Endometrial microvascular endothelial cells (primary cell): ENCODE results near the gene ADAMTS2. TPM values are rescaled to one million over a fixed set of nuclear protein-coding genes. Genes with fewer than 3 reads are reported as not detected.

ENCODE experiments used
- in situ Hi-C: cut with HindIII; loops from 2 replicates; pipeline ENCODE4 v1.10.0; 2017; ENCODE audit warnings: low sequenced_read_pairs, low pct_unique_long_range_greater_than_20kb; ENCODE audit errors: inconsistent ontology term
- total RNA-seq: library from RNA; depleted of rRNA; stranded (reverse); fragments of >200 nt; gene quantifications from one replicate; pipeline ENCODE4 v1.2.3, GENCODE V29; 2015; ENCODE audit errors: inconsistent ontology term

ADAMTS2 gene
- total RNA-seq, 1 donor from 2014 or later: 2.0 TPM

GRCh38 chr5:179346875-179347274, 1.6 kb upstream of the ADAMTS2 start:
- in situ Hi-C loops: no loop called here

- in situ Hi-C loops: no loop called here
These were observed 1.1 kb upstream of the ADAMTS2 start for GRCh38 chr5:179346401-179346800.

- in situ Hi-C loops: no loop called here
These were observed 153 bp downstream of the ADAMTS2 start for GRCh38 chr5:179345183-179345432.

GRCh38 chr5:179344431-179345182, 654 bp downstream of the ADAMTS2 start:
- in situ Hi-C loops: no loop called here

GRCh38 chr5:179343719-179344430, 1.4 kb downstream of the ADAMTS2 start:
- in situ Hi-C loops: no loop called here

GRCh38 chr5:179343021-179343718, 2.1 kb downstream of the ADAMTS2 start:
- in situ Hi-C loops: no loop called here

- in situ Hi-C loops: no loop called here
These were observed 2.7 kb downstream of the ADAMTS2 start for GRCh38 chr5:179342577-179342976.

- in situ Hi-C loops: no loop called here
These were observed 4.8 kb downstream of the ADAMTS2 start for GRCh38 chr5:179340465-179340864.

GRCh38 chr5:179339996-179340395, 5.3 kb downstream of the ADAMTS2 start:
- in situ Hi-C loops: no loop called here

- in situ Hi-C loops: no loop called here
These were observed 6.2 kb downstream of the ADAMTS2 start for GRCh38 chr5:179339081-179339480.

- in situ Hi-C loops: no loop called here
These were observed 7.2 kb downstream of the ADAMTS2 start for GRCh38 chr5:179337796-179338676.

- in situ Hi-C loops: no loop called here
These were observed 8.1 kb downstream of the ADAMTS2 start for GRCh38 chr5:179336871-179337795.

GRCh38 chr5:179336126-179336870, 9.0 kb downstream of the ADAMTS2 start:
- in situ Hi-C loops: no loop called here

GRCh38 chr5:179333796-179334761, 11.2 kb downstream of the ADAMTS2 start:
- in situ Hi-C loops: no loop called here

- in situ Hi-C loops: no loop called here
These were observed 12.4 kb downstream of the ADAMTS2 start for GRCh38 chr5:179332741-179333290.
